Keratinocyte (primary cell): ENCODE results near the gene STX7.

Experiments used
- CTCF ChIP-seq, 3 experiments: IDR thresholded peaks in 1 of 3; conservative IDR thresholded peaks in 1 of 3; optimal IDR thresholded peaks in 1 of 3; 2 replicates in 2 of 3; 3 replicates in 1 of 3; pipeline versions ENCODE3 to v1.5.1; 2011; ENCODE audit warnings: low read length in 3 of 3, mild to moderate bottlenecking in 3 of 3, moderate library complexity in 2 of 3, control low read depth in 1 of 3, inconsistent platforms in 1 of 3; ENCODE audit not compliant: insufficient read depth in 2 of 3; ENCODE audit errors: extremely low read depth in 1 of 3
- EZH2 ChIP-seq: IDR thresholded peaks from one replicate; pipeline ENCODE4 v1.6.1; 2012; ENCODE audit warnings: inconsistent platforms, mild to moderate bottlenecking, low read length, moderate library complexity

- TF ChIP-seq CTCF (optimal IDR thresholded peaks at IDR 0.05 in 1 of 3, IDR thresholded peaks at IDR 0.05 in 1 of 3, conservative IDR thresholded peaks at IDR 0.05 in 1 of 3; ENCODE audit: extremely low read depth in 1 of 3, insufficient read depth in 2 of 3, low read length in 3 of 3) (no peak), EZH2 (no peak)
Measured at GRCh38 chr6:132423839-132424238, 89.1 kb downstream of the STX7 start.
